Thyroid gland (tissue), 4 donors: ENCODE measurements around the gene VLDLR. TPM values are rescaled to one million over a fixed set of nuclear protein-coding genes. Genes with fewer than 3 reads are reported as not detected.

Experiments
- DNase-seq, 2 donors: peaks; one replicate each; pipeline ENCODE4 v3.0.0-alpha.2; 2019
- H3K27ac ChIP-seq, 3 donors: fragments of 200-600 bp; sonication (generic); 1 replicate in 2 of 3; 2 replicates in 1 of 3; pipeline ENCODE4 v1.5.1; 2016 to 2019; ENCODE audit warnings: mild to moderate bottlenecking in 1 of 3, moderate library complexity in 1 of 3
- H3K27me3 ChIP-seq: fragments of 200-600 bp; sonication (generic); one replicate; pipeline ENCODE4 v1.5.1; 2019
- H3K36me3 ChIP-seq, 2 donors: fragments of 200-600 bp; sonication (generic); one replicate each; pipeline ENCODE4 v1.5.1; 2016 to 2019
- H3K4me1 ChIP-seq, 2 donors: fragments of 200-600 bp; sonication (generic); one replicate each; pipeline ENCODE4 v1.5.1; 2017 to 2019
- H3K4me3 ChIP-seq, 3 donors: fragments of 200-600 bp; sonication (generic); replicated peaks in 1 of 3; 1 replicate in 2 of 3; 2 replicates in 1 of 3; pipeline ENCODE4 v1.5.1; 2016; ENCODE audit warnings: mild to moderate bottlenecking in 1 of 3
- H3K9me3 ChIP-seq: fragments of 200-600 bp; sonication (generic); one replicate; pipeline ENCODE4 v1.5.1; 2017
- POLR2A ChIP-seq, 2 donors: fragments of 450-650 bp; IDR thresholded peaks; one replicate each; pipeline ENCODE4 v1.6.1; 2017; ENCODE audit warnings: antibody characterized with exemption in 2 of 2, mild to moderate bottlenecking in 2 of 2, moderate library complexity in 1 of 2
- WGBS, 2 donors: methylation state at CpG; one replicate each; pipeline ENCODE4 v1.1.5; 2017; 5-methylcytosine and 5-hydroxymethylcytosine counted together
- intact Hi-C: fragments of 100-400 bp; cut with DNase I; formaldehyde crosslinking; loops from one replicate; pipeline ENCODE4 v1.15.1; 2023
- total RNA-seq, 4 donors: library from RNA; depleted of rRNA; stranded (reverse); fragments of >200 nt; gene quantifications; one replicate each; pipeline ENCODE4 v1.2.3, GENCODE V29; 2016
- TF ChIP-seq, protein P1 (sequence below), 6 experiments: fragments of 200-600 bp in 3 of 6; fragments of 450-650 bp in 3 of 6; sonication (generic) in 3 of 6; IDR thresholded peaks; one replicate each; pipeline ENCODE4 v1.5.1; 2016 to 2019; ENCODE audit warnings: antibody characterized with exemption in 6 of 6, mild to moderate bottlenecking in 2 of 6, inconsistent platforms in 1 of 6, moderate library complexity in 1 of 6

Gene VLDLR
- total RNA-seq, 4 donors from 2014 or later, result 14.2 to 59.2 (median 46.0) TPM

DNA sequence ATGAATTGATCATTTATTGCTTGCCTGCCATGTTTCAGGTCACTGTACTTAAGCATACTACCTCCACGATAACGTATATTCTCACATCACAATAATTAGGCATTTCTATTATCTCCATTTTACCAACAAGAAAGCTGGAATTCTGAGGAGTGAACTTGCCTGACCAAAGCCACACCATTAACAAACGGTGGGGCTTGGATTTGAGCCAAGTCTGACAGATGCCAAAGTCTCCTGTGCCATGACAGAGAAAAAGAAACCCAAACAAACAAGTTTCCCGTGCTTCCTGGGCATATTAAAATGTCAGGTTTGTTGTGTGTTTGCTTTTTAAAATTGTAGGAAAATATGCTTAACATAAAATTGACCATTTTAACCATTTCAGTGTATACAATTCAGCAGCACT lies 54.9 kb downstream of the VLDLR start:
- 57 to 60% methylated on average over 4 of the region's 4 CpGs for WGBS, 2 donors
- intact Hi-C loops, result no loop called here
- no peaks in the 10 kb centered on the region for H3K36me3 ChIP-seq
- TF ChIP-seq POLR2A (IDR thresholded peaks at IDR 0.05), result no peak
- TF ChIP-seq, protein P1, sequence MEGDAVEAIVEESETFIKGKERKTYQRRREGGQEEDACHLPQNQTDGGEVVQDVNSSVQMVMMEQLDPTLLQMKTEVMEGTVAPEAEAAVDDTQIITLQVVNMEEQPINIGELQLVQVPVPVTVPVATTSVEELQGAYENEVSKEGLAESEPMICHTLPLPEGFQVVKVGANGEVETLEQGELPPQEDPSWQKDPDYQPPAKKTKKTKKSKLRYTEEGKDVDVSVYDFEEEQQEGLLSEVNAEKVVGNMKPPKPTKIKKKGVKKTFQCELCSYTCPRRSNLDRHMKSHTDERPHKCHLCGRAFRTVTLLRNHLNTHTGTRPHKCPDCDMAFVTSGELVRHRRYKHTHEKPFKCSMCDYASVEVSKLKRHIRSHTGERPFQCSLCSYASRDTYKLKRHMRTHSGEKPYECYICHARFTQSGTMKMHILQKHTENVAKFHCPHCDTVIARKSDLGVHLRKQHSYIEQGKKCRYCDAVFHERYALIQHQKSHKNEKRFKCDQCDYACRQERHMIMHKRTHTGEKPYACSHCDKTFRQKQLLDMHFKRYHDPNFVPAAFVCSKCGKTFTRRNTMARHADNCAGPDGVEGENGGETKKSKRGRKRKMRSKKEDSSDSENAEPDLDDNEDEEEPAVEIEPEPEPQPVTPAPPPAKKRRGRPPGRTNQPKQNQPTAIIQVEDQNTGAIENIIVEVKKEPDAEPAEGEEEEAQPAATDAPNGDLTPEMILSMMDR (IDR thresholded peaks at IDR 0.05), result no peak
- no peaks in the 10 kb centered on the region for H3K27me3 ChIP-seq
- H3K9me3 ChIP-seq, result no peaks in the 10 kb centered on the region
- DNase-seq, result peak; percentile 18 to 25
- no peak overlapping the region for H3K4me3 ChIP-seq
- H3K27ac ChIP-seq, result no peak overlapping the region
- H3K4me1 ChIP-seq, result peaks cover 0 to 3% of the 10 kb centered on the region in 2 donors

DNA sequence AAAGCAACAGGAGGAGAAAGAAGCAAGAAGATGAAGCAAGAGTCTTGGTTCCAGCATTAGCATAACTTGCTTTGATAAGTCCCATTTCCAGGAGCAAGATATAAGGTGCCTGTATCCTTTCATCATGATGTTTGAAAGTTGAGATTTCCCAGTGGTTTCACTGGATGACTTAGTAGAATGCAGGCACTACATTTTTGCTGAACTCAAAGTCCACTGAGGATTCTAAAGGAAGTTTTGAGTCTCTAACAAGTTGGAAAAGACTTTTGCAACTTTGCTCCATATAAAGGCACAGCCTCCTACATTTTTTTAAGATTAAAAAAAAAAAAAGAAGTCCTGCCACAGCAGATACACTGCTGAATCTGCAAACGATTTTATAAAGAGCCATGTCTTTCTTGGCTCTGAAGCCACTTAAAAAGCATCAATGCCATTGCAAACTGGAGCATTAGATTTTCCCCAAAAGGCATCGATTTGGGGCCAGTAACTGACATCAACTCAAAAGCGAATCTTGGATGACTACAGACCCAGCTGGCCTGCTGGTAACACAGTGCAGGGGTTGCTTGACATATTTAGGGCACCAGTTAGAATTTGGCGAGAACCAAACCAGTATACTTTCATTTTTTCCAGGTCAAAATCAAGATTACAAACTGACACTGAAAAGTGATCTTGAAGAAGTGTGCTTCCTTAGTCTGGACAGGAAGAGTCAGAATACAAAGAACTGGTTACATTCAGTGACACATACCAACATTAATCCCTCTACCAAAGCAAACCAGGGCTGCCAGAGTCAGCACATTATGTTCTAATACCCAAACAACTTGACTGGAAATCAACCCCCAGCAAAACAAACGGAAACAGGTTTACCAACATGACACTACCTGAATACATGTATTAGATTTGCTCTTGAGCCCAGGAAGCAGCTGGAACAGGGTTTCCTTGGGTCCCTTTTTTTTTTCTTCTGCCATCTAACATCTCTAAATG lies 56.6 kb downstream of the VLDLR start:
- no peak for DNase-seq
- Histone ChIP-seq H3K9me3 (no peaks in the 10 kb centered on the region), H3K4me3 (no peak overlapping the region), H3K27me3 (no peaks in the 10 kb centered on the region), H3K36me3 (no peaks in the 10 kb centered on the region), H3K4me1 (peaks cover 0 to 3% of the 10 kb centered on the region in 2 donors), H3K27ac (no peak overlapping the region)
- TF ChIP-seq POLR2A (IDR thresholded peaks at IDR 0.05), result no peak
- TF ChIP-seq, protein P1 (IDR thresholded peaks at IDR 0.05), result no peak
- intact Hi-C loops, result no loop called here
- 74 to 75% methylated on average over 5 of the region's 5 CpGs for WGBS, 2 donors

GRCh38 chr9:2679011-2679410 lies 57.4 kb downstream of the VLDLR start:
- WGBS, 2 donors, result 91 to 96% methylated on average over 2 of the region's 2 CpGs
- H3K27ac ChIP-seq, result no peak overlapping the region

DNA sequence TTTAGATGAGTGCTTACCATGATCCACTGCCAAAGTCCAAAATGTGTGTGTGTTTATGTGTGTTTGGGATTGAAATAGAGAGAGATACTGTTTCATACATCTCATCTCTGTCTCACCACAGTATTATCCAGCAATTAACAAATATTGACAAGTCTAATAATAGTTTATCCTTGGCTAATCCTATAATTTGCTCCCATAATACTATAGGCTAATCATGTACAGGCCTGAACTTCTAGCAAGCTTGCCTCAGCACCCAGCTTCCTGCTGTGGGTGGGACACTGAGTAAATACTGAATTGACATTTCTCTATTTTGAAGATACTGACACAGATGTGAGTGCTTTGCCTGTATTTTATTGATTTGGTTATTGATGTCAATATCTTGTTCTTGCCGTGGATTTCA lies 60.4 kb downstream of the VLDLR start:
- no peaks in the 10 kb centered on the region for H3K27me3 ChIP-seq
- no peak overlapping the region for H3K27ac ChIP-seq
- 91 to 92% methylated on average over 1 of the region's 1 CpG for WGBS, 2 donors
- no peaks in the 10 kb centered on the region for H3K9me3 ChIP-seq
- H3K4me1 ChIP-seq, result peaks cover 0 to 3% of the 10 kb centered on the region in 2 donors
- no peak for TF ChIP-seq POLR2A (IDR thresholded peaks at IDR 0.05)
- TF ChIP-seq, protein P1 (IDR thresholded peaks at IDR 0.05), result no peak
- intact Hi-C loops, result no loop called here
- no peak overlapping the region for H3K4me3 ChIP-seq
- H3K36me3 ChIP-seq, result no peaks in the 10 kb centered on the region
- no peak for DNase-seq

More at GRCh38 chr9:2679011-2679410, 57.4 kb downstream of the VLDLR start:
- H3K4me3 ChIP-seq, result no peak overlapping the region
- H3K27me3 ChIP-seq, result no peaks in the 10 kb centered on the region
- H3K4me1 ChIP-seq, result peaks cover 0 to 3% of the 10 kb centered on the region in 2 donors
- no peak for DNase-seq
- H3K9me3 ChIP-seq, result no peaks in the 10 kb centered on the region
- TF ChIP-seq POLR2A (IDR thresholded peaks at IDR 0.05), result no peak
- TF ChIP-seq, protein P1 (IDR thresholded peaks at IDR 0.05), result no peak
- H3K36me3 ChIP-seq, result no peaks in the 10 kb centered on the region
- intact Hi-C loops, result no loop called here

GRCh38 chr9:2686911-2687310 lies 65.3 kb downstream of the VLDLR start:
- H3K27ac ChIP-seq, result no peak overlapping the region
- H3K4me3 ChIP-seq, result no peak overlapping the region
- no peak for DNase-seq
- peaks cover under 1 to 3% of the 10 kb centered on the region in 2 donors for H3K4me1 ChIP-seq
- 82 to 96% methylated on average over 4 of the region's 4 CpGs for WGBS, 2 donors
- H3K9me3 ChIP-seq, result no peaks in the 10 kb centered on the region
- H3K36me3 ChIP-seq, result no peaks in the 10 kb centered on the region
- intact Hi-C loops, result no loop called here
- TF ChIP-seq, protein P1 (IDR thresholded peaks at IDR 0.05), result no peak
- H3K27me3 ChIP-seq, result no peaks in the 10 kb centered on the region
